MM.1S (cell line): Measurements from ENCODE around the gene VPS35L.
"Not testable (repeated sequence)": the region's sequence is repeated elsewhere in the genome, so short reads cannot be mapped to it uniquely, and the experiment has no call there.

Experiments
- DNase-seq: peaks from one replicate; pipeline ENCODE4 v3.0.0-alpha.2; 2015
- H2AFZ ChIP-seq: fragments of 300-600 bp; sonication (generic); 2 replicates; pipeline ENCODE4 v1.6.0; 2016; ENCODE audit warnings: antibody characterized with exemption, low read length
- H3F3A ChIP-seq: fragments of 300-600 bp; sonication (generic); 2 replicates; pipeline ENCODE4 v1.6.1; 2016; ENCODE audit warnings: mild to moderate bottlenecking, antibody characterized with exemption, low read length, moderate library complexity, mixed read lengths; ENCODE audit not compliant: insufficient read depth
- H3K27ac ChIP-seq: fragments of 300-600 bp; sonication (generic); 2 replicates; pipeline ENCODE4 v1.5.1; 2016; ENCODE audit warnings: mild to moderate bottlenecking, low read length
- H3K27me3 ChIP-seq: fragments of 300-600 bp; sonication (generic); replicated peaks from 2 replicates; pipeline ENCODE4 v1.6.0; 2016; ENCODE audit warnings: low read length; ENCODE audit not compliant: insufficient read depth
- H3K36me3 ChIP-seq: fragments of 300-600 bp; sonication (generic); replicated peaks from 2 replicates; pipeline ENCODE4 v1.6.1; 2016; ENCODE audit warnings: mild to moderate bottlenecking, low read length, mixed read lengths; ENCODE audit not compliant: insufficient read depth
- H3K4me1 ChIP-seq: fragments of 300-600 bp; sonication (generic); 2 replicates; pipeline ENCODE4 v1.6.1; 2016; ENCODE audit warnings: low read length, mixed read lengths
- H3K4me2 ChIP-seq: fragments of 300-600 bp; sonication (generic); 2 replicates; pipeline ENCODE4 v1.6.0; 2016; ENCODE audit warnings: low read depth, low read length
- H3K4me3 ChIP-seq: fragments of 300-600 bp; sonication (generic); 2 replicates; pipeline ENCODE4 v1.5.1; 2016; ENCODE audit warnings: low read length, mixed read lengths
- H3K79me2 ChIP-seq: fragments of 300-600 bp; sonication (generic); 2 replicates; pipeline ENCODE4 v1.6.1; 2016; ENCODE audit warnings: mixed run types, low read length, mixed read lengths
- H3K9ac ChIP-seq: fragments of 300-600 bp; sonication (generic); 2 replicates; pipeline ENCODE4 v1.6.1; 2016; ENCODE audit warnings: low read length, mixed read lengths
- H3K9me2 ChIP-seq: fragments of 300-600 bp; sonication (generic); replicated peaks from 2 replicates; pipeline ENCODE4 v1.6.1; 2016; ENCODE audit warnings: mild to moderate bottlenecking, low read length, mixed read lengths; ENCODE audit not compliant: insufficient read depth
- H3K9me3 ChIP-seq: fragments of 300-600 bp; sonication (generic); replicated peaks from 2 replicates; pipeline ENCODE4 v1.6.1; 2016; ENCODE audit warnings: mild to moderate bottlenecking, low read length, mixed read lengths; ENCODE audit not compliant: insufficient read depth
- H4K20me1 ChIP-seq: fragments of 300-600 bp; sonication (generic); 2 replicates; pipeline ENCODE4 v1.6.1; 2016; ENCODE audit warnings: mild to moderate bottlenecking, low read length, moderate library complexity, mixed read lengths; ENCODE audit not compliant: insufficient read depth
- CTCF ChIP-seq: fragments of 300-600 bp; sonication (generic); IDR thresholded peaks from 2 replicates; pipeline ENCODE4 v1.5.1; 2016; ENCODE audit warnings: antibody characterized with exemption, low read length, mixed read lengths
- EZH2 ChIP-seq: fragments of 300-600 bp; sonication (generic); optimal IDR thresholded peaks from 2 replicates; pipeline ENCODE3; 2017; ENCODE audit warnings: low read depth, mild to moderate bottlenecking, antibody characterized with exemption, low read length, mixed read lengths
- EZH2phosphoT487 ChIP-seq: fragments of 300-600 bp; sonication (generic); IDR thresholded peaks from 2 replicates; pipeline ENCODE4 v1.6.1; 2018; ENCODE audit warnings: antibody characterized with exemption, low read length

Gene VPS35L

DNA sequence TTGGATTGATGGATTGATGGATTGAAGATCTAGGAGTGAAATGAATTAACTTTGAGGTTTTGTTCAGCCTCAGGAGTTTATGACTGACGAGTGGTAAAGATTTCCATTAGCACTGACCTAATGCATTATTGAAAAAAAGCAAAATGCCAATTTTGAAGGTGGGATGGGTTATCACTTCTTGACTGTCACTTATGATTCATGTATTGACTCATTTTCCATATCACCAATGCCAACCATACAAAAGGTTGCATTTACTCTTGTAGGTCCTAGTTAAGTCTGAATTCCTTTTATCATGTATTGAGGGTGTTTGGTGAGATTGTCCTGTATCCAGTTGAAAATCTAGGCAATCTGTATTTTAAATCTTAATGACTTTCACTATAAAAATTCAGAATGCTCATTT, 104.9 kb downstream of the VPS35L start:
- no peak overlapping the region for H3K9ac ChIP-seq
- H3K36me3 ChIP-seq, result no peaks in the 10 kb centered on the region
- DNase-seq, result no peak
- H3K27ac ChIP-seq, result no peak overlapping the region
- H3K4me3 ChIP-seq, result no peak overlapping the region
- H3K9me3 ChIP-seq, result no peaks in the 10 kb centered on the region
- no peaks in the 10 kb centered on the region for H3F3A ChIP-seq
- H3K4me1 ChIP-seq, result no peaks in the 10 kb centered on the region
- TF ChIP-seq EZH2phosphoT487 (no peak), CTCF (no peak), EZH2 (no peak)
- H2AFZ ChIP-seq, result no peak overlapping the region
- no peaks in the 10 kb centered on the region for H3K9me2 ChIP-seq
- H3K79me2 ChIP-seq, result no peaks in the 10 kb centered on the region
- H3K4me2 ChIP-seq, result no peak overlapping the region
- no peaks in the 10 kb centered on the region for H3K27me3 ChIP-seq
- H4K20me1 ChIP-seq, result no peaks in the 10 kb centered on the region

DNA sequence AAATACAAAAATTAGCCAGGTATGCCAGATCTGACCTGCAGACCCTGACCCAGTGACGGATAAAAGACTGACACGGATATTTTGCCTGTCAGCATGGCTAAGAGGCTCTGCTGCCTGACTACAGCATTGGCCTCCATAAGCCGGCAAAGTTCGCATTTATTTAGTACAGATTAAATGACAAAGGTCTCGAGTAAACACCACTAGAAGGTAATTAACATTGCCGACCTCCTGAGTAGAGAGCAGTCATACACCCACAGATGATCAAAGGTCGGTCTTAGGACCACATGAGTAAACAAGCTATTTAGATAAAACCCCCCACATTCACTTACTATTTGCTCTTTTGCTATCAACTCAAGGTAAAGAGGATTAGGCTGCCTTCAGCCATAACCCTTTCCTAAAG, 106.8 kb downstream of the VPS35L start:
- no peaks in the 10 kb centered on the region for H3K27me3 ChIP-seq
- H3K9me3 ChIP-seq, result no peaks in the 10 kb centered on the region
- H3K79me2 ChIP-seq, result no peaks in the 10 kb centered on the region
- H3F3A ChIP-seq, result no peaks in the 10 kb centered on the region
- no peaks in the 10 kb centered on the region for H3K4me1 ChIP-seq
- TF ChIP-seq EZH2, result no peak
- TF ChIP-seq CTCF, result no peak
- TF ChIP-seq EZH2phosphoT487, result no peak
- H3K4me3 ChIP-seq, result no peak overlapping the region
- H4K20me1 ChIP-seq, result no peaks in the 10 kb centered on the region
- no peaks in the 10 kb centered on the region for H3K9me2 ChIP-seq
- H3K9ac ChIP-seq, result no peak overlapping the region
- H3K27ac ChIP-seq, result no peak overlapping the region
- DNase-seq, result no peak
- H3K36me3 ChIP-seq, result no peaks in the 10 kb centered on the region
- H3K4me2 ChIP-seq, result no peak overlapping the region
- no peak overlapping the region for H2AFZ ChIP-seq

DNA sequence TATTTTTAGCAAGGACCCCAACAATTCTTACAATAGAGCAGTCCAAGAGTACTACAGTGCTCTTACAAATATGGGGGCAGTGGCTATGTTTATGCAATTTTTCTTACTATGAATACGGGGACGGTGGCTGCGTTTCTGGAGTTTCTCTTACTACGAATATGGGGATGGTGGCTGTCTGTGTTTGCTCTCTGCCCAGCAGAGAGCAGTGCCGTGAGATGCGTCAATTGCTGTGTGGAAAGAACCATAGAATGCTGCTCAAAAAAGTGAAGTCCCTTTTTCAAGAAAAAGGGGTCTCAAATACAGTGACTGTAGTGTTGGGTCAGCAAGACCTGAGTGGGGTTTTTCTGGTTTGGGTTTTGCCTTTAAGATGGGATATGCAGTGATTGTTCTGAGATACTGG, 108.7 kb downstream of the VPS35L start:
- Histone ChIP-seq H3K9me3 (no peaks in the 10 kb centered on the region), H3F3A (no peaks in the 10 kb centered on the region), H3K36me3 (no peaks in the 10 kb centered on the region), H3K4me1 (no peaks in the 10 kb centered on the region), H3K79me2 (no peaks in the 10 kb centered on the region), H3K27me3 (no peaks in the 10 kb centered on the region), H3K9ac (no peak overlapping the region), H3K4me2 (no peak overlapping the region), H3K4me3 (no peak overlapping the region), H4K20me1 (no peaks in the 10 kb centered on the region), H3K9me2 (no peaks in the 10 kb centered on the region), H3K27ac (no peak overlapping the region), H2AFZ (no peak overlapping the region)
- TF ChIP-seq EZH2phosphoT487 (no peak), CTCF (no peak), EZH2 (no peak)
- no peak for DNase-seq

GRCh38 chr16:19665313-19665712, 109.8 kb downstream of the VPS35L start:
- H4K20me1 ChIP-seq, H3K36me3 ChIP-seq, H3K9ac ChIP-seq, DNase-seq, H3K27ac ChIP-seq, H3K27me3 ChIP-seq, H3K79me2 ChIP-seq, H3F3A ChIP-seq, H3K9me3 ChIP-seq, H2AFZ ChIP-seq, H3K9me2 ChIP-seq, H3K4me2 ChIP-seq, H3K4me3 ChIP-seq, H3K4me1 ChIP-seq: not testable (repeated sequence)
